Measurements from ENCODE around the gene TMEM132D.

TMEM132D gene

DNA sequence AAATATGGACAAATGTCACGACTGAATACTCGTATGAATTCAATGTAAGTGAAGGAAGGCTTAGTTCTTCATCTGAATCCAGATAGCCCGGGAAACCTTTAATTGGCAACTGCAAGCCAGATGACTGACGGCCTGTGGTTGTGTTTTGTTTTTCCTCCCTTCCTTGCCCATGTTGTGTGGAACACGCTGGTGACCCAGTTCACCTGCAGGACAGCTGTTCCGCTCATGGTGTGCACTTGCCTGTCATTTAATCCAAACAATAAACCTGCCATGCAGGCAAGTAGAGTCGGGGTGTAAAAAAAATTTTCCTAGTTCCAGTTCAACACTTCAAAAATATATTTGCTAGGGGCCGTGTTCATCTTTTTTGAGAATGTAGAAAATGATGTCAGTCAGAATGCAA is 88.0 kb downstream of the TMEM132D start:
- Histone ChIP-seq H3K4me2 (ENCODE audit: low read length) (no peak overlapping the region), H3K9ac (ENCODE audit: low read length) (no peak overlapping the region), H4K20me1 (ENCODE audit: insufficient read depth, low read length) (no peaks in the 10 kb centered on the region), H2AFZ (ENCODE audit: low read length) (no peak overlapping the region), H3K79me2 (ENCODE audit: insufficient read depth, low read length) (no peaks in the 10 kb centered on the region), H3K27me3 (ENCODE audit: insufficient read depth, low read length) (no peaks in the 10 kb centered on the region), H3K36me3 (ENCODE audit: insufficient read depth, low read length) (no peaks in the 10 kb centered on the region), H3K4me1 (ENCODE audit: insufficient read depth, low read length, severe bottlenecking) (no peaks in the 10 kb centered on the region), H3K27ac (ENCODE audit: low read depth, low read length, poor library complexity, severe bottlenecking) (no peak overlapping the region), H3K4me3 (ENCODE audit: low read depth, low read length, poor library complexity, severe bottlenecking) (no peak overlapping the region), H3K9me3 (ENCODE audit: low read length) (no peaks in the 10 kb centered on the region), H3F3A (ENCODE audit: insufficient read depth, low read length) (no peaks in the 10 kb centered on the region), H3K9me2 (ENCODE audit: low read depth, low read length) (no peaks in the 10 kb centered on the region)
- TF ChIP-seq EZH2 (IDR thresholded peaks at IDR 0.05; ENCODE audit: borderline replicate concordance, low read length) = no peak
- TF ChIP-seq, protein P1, sequence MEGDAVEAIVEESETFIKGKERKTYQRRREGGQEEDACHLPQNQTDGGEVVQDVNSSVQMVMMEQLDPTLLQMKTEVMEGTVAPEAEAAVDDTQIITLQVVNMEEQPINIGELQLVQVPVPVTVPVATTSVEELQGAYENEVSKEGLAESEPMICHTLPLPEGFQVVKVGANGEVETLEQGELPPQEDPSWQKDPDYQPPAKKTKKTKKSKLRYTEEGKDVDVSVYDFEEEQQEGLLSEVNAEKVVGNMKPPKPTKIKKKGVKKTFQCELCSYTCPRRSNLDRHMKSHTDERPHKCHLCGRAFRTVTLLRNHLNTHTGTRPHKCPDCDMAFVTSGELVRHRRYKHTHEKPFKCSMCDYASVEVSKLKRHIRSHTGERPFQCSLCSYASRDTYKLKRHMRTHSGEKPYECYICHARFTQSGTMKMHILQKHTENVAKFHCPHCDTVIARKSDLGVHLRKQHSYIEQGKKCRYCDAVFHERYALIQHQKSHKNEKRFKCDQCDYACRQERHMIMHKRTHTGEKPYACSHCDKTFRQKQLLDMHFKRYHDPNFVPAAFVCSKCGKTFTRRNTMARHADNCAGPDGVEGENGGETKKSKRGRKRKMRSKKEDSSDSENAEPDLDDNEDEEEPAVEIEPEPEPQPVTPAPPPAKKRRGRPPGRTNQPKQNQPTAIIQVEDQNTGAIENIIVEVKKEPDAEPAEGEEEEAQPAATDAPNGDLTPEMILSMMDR (IDR thresholded peaks at IDR 0.05; ENCODE audit: low read length) = no peak

DNA sequence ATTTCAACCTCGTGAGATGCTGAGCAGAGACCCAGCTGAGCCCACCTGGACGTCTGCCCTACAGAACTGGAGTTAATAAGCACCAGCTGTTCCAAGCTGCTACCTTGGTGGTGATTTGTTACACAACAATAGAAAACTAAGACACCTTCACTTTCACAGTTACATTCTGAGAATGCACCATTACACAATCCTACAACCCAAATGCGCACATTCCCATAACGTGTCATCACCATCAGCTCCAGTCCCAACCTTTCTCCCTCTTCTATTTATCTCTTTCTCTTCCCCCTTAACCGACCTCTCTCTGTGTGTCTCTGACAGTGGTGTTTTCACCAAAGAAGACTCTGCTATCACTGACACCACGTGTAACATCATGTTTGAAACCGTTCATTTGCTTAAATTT is 91.9 kb downstream of the TMEM132D start:
- TF ChIP-seq, protein P1 (IDR thresholded peaks at IDR 0.05; ENCODE audit: low read length) = no peak
- no peak for TF ChIP-seq EZH2 (IDR thresholded peaks at IDR 0.05; ENCODE audit: borderline replicate concordance, low read length)
- Histone ChIP-seq H3K36me3 (ENCODE audit: insufficient read depth, low read length) (no peaks in the 10 kb centered on the region), H3K27me3 (ENCODE audit: insufficient read depth, low read length) (no peaks in the 10 kb centered on the region), H3K79me2 (ENCODE audit: insufficient read depth, low read length) (no peaks in the 10 kb centered on the region), H3K27ac (ENCODE audit: low read depth, low read length, poor library complexity, severe bottlenecking) (no peak overlapping the region), H3K4me1 (ENCODE audit: insufficient read depth, low read length, severe bottlenecking) (no peaks in the 10 kb centered on the region), H3F3A (ENCODE audit: insufficient read depth, low read length) (no peaks in the 10 kb centered on the region), H3K9me2 (ENCODE audit: low read depth, low read length) (no peaks in the 10 kb centered on the region), H3K4me2 (ENCODE audit: low read length) (no peak overlapping the region), H4K20me1 (ENCODE audit: insufficient read depth, low read length) (no peaks in the 10 kb centered on the region), H3K9ac (ENCODE audit: low read length) (no peak overlapping the region), H3K4me3 (ENCODE audit: low read depth, low read length, poor library complexity, severe bottlenecking) (no peak overlapping the region), H3K9me3 (ENCODE audit: low read length) (no peaks in the 10 kb centered on the region), H2AFZ (ENCODE audit: low read length) (no peak overlapping the region)

DNA sequence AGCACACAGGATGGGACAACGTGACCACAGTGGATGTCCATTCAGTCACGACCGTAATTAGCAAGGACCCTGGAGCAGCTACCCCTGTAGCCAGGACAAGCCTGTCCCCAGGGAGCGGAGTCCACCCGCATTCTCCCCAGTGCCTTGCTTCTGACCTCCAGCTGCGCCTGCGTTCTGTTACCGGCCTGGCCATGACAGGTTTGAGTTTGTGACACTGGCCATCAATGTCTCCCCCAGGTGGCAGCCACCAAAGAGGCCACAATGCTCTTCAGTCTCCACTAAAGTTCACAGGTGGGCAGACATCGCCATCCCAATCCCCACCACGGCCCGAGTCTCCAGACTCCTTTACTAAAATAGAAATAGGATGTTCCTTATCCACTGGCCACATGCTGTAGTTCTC is 96.7 kb downstream of the TMEM132D start:
- H3K4me3 ChIP-seq (ENCODE audit: low read depth, low read length, poor library complexity, severe bottlenecking) = no peak overlapping the region
- no peaks in the 10 kb centered on the region for H3K79me2 ChIP-seq (ENCODE audit: insufficient read depth, low read length)
- H3K9me2 ChIP-seq (ENCODE audit: low read depth, low read length) = no peaks in the 10 kb centered on the region
- H3K4me1 ChIP-seq (ENCODE audit: insufficient read depth, low read length, severe bottlenecking) = no peaks in the 10 kb centered on the region
- H4K20me1 ChIP-seq (ENCODE audit: insufficient read depth, low read length) = no peaks in the 10 kb centered on the region
- no peaks in the 10 kb centered on the region for H3K36me3 ChIP-seq (ENCODE audit: insufficient read depth, low read length)
- TF ChIP-seq, protein P1 (IDR thresholded peaks at IDR 0.05; ENCODE audit: low read length) = no peak
- TF ChIP-seq EZH2 (IDR thresholded peaks at IDR 0.05; ENCODE audit: borderline replicate concordance, low read length) = no peak
- H3K9ac ChIP-seq (ENCODE audit: low read length) = no peak overlapping the region
- no peaks in the 10 kb centered on the region for H3K27me3 ChIP-seq (ENCODE audit: insufficient read depth, low read length)
- no peaks in the 10 kb centered on the region for H3F3A ChIP-seq (ENCODE audit: insufficient read depth, low read length)
- H3K4me2 ChIP-seq (ENCODE audit: low read length) = no peak overlapping the region
- no peak overlapping the region for H3K27ac ChIP-seq (ENCODE audit: low read depth, low read length, poor library complexity, severe bottlenecking)
- H3K9me3 ChIP-seq (ENCODE audit: low read length) = no peaks in the 10 kb centered on the region
- H2AFZ ChIP-seq (ENCODE audit: low read length) = no peak overlapping the region
